Measurements from ENCODE around the gene NFKBIE. TPM values are rescaled to one million over a fixed set of nuclear protein-coding genes. Genes with fewer than 3 reads are reported as not detected.

NFKBIE gene
- total and polyA plus RNA-seq, 2 of the 13 experiments (the other 11 are each of a cell fraction or from before 2014, with no cell fraction given): 6.7 to 14.5 TPM

DNA sequence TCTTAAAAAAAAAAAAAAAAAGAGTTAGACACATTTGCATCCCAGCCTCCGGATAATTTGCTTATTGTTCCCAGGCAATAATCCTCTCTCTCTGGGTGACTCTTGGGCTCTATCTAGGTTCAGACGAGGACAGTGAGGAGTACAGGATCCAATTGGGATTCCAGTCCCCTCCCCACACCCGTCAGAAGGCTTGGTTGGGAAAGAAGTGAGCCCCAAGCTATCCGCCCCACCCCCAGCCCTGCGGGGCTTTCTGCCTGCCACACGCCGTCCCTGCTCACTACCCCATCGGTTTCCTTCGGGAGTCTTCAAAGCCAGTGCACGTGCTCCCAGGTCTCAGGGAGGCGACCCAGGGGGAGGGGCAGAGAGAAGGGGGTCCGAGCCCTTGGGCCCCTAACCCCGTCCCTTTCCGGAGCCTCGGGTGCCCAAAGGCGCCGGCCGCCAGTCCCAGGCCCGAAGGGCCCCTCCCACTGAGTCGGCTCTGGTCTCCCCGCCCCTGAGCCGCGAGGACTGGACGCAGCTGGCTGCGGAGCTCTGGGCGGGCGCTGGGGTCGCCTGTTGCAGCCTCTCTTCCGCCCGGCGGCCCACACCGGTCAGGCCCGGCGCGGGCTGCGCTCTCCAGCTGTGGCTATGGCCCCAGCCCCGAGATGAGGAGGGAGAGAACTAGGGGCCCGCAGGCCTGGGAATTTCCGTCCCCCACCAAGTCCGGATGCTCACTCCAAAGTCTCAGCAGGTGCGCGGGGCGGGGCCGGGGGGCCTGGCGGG, 46.1 kb downstream of the NFKBIE start (continued):
- TF ChIP-seq, protein P1, sequence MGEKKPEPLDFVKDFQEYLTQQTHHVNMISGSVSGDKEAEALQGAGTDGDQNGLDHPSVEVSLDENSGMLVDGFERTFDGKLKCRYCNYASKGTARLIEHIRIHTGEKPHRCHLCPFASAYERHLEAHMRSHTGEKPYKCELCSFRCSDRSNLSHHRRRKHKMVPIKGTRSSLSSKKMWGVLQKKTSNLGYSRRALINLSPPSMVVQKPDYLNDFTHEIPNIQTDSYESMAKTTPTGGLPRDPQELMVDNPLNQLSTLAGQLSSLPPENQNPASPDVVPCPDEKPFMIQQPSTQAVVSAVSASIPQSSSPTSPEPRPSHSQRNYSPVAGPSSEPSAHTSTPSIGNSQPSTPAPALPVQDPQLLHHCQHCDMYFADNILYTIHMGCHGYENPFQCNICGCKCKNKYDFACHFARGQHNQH (CRISPR knock-in tag; IDR thresholded peaks at IDR 0.05): peak; percentile 87; the same call in 1 of the 2 replicates
- TF ChIP-seq, protein P2, sequence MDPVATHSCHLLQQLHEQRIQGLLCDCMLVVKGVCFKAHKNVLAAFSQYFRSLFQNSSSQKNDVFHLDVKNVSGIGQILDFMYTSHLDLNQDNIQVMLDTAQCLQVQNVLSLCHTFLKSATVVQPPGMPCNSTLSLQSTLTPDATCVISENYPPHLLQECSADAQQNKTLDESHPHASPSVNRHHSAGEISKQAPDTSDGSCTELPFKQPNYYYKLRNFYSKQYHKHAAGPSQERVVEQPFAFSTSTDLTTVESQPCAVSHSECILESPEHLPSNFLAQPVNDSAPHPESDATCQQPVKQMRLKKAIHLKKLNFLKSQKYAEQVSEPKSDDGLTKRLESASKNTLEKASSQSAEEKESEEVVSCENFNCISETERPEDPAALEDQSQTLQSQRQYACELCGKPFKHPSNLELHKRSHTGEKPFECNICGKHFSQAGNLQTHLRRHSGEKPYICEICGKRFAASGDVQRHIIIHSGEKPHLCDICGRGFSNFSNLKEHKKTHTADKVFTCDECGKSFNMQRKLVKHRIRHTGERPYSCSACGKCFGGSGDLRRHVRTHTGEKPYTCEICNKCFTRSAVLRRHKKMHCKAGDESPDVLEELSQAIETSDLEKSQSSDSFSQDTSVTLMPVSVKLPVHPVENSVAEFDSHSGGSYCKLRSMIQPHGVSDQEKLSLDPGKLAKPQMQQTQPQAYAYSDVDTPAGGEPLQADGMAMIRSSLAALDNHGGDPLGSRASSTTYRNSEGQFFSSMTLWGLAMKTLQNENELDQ (CRISPR knock-in tag; IDR thresholded peaks at IDR 0.05; ENCODE audit: borderline replicate concordance): peak; percentile 66; the same call in 1 of the 2 replicates
- TF ChIP-seq KDM1A (CRISPR knock-in tag; IDR thresholded peaks at IDR 0.05) (no peak), NR2F6 (IDR thresholded peaks at IDR 0.05) (no peak), NR2F6 (CRISPR knock-in tag; IDR thresholded peaks at IDR 0.05) (no peak), TAF15 (IDR thresholded peaks at IDR 0.05; ENCODE audit: low read depth, low read length, poor library complexity, severe bottlenecking) (no peak), MED13 (CRISPR knock-in tag; IDR thresholded peaks at IDR 0.05) (no peak), ZNF343 (CRISPR knock-in tag; IDR thresholded peaks at IDR 0.05) (peak; percentile 79; the same call in 1 of the 2 replicates), ZSCAN20 (CRISPR knock-in tag; IDR thresholded peaks at IDR 0.05; ENCODE audit: borderline replicate concordance) (peak; percentile 76), ZNF678 (CRISPR knock-in tag; IDR thresholded peaks at IDR 0.05) (no peak), ZSCAN12 (CRISPR knock-in tag; IDR thresholded peaks at IDR 0.05) (peak; percentile 79; the same call in 1 of the 2 replicates), KAT8 (CRISPR knock-in tag; IDR thresholded peaks at IDR 0.05) (peak; percentile 72; the same call in 1 of the 2 replicates), NCOR1 (IDR thresholded peaks at IDR 0.05; ENCODE audit: borderline replicate concordance, low read length) (no peak), SIX4 (CRISPR knock-in tag; IDR thresholded peaks at IDR 0.05) (no peak), NONO (IDR thresholded peaks at IDR 0.05) (no peak), NONO (CRISPR knock-in tag; conservative IDR thresholded peaks at IDR 0.05) (peak; percentile 55; the same call in 1 of the 2 replicates), ZFP36L2 (CRISPR knock-in tag; IDR thresholded peaks at IDR 0.05) (no peak)
- TF ChIP-seq, protein P3, sequence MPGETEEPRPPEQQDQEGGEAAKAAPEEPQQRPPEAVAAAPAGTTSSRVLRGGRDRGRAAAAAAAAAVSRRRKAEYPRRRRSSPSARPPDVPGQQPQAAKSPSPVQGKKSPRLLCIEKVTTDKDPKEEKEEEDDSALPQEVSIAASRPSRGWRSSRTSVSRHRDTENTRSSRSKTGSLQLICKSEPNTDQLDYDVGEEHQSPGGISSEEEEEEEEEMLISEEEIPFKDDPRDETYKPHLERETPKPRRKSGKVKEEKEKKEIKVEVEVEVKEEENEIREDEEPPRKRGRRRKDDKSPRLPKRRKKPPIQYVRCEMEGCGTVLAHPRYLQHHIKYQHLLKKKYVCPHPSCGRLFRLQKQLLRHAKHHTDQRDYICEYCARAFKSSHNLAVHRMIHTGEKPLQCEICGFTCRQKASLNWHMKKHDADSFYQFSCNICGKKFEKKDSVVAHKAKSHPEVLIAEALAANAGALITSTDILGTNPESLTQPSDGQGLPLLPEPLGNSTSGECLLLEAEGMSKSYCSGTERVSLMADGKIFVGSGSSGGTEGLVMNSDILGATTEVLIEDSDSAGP (CRISPR knock-in tag; IDR thresholded peaks at IDR 0.05; ENCODE audit: borderline replicate concordance): peak; percentile 64; the same call in 1 of the 2 replicates
- TF ChIP-seq, protein P4, sequence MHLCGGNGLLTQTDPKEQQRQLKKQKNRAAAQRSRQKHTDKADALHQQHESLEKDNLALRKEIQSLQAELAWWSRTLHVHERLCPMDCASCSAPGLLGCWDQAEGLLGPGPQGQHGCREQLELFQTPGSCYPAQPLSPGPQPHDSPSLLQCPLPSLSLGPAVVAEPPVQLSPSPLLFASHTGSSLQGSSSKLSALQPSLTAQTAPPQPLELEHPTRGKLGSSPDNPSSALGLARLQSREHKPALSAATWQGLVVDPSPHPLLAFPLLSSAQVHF (CRISPR knock-in tag; IDR thresholded peaks at IDR 0.05): no peak
- TF ChIP-seq, protein P5, sequence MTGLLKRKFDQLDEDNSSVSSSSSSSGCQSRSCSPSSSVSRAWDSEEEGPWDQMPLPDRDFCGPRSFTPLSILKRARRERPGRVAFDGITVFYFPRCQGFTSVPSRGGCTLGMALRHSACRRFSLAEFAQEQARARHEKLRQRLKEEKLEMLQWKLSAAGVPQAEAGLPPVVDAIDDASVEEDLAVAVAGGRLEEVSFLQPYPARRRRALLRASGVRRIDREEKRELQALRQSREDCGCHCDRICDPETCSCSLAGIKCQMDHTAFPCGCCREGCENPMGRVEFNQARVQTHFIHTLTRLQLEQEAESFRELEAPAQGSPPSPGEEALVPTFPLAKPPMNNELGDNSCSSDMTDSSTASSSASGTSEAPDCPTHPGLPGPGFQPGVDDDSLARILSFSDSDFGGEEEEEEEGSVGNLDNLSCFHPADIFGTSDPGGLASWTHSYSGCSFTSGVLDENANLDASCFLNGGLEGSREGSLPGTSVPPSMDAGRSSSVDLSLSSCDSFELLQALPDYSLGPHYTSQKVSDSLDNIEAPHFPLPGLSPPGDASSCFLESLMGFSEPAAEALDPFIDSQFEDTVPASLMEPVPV (CRISPR knock-in tag; IDR thresholded peaks at IDR 0.05): peak; percentile 80; the same call in 1 of the 2 replicates
- TF ChIP-seq, protein P6, sequence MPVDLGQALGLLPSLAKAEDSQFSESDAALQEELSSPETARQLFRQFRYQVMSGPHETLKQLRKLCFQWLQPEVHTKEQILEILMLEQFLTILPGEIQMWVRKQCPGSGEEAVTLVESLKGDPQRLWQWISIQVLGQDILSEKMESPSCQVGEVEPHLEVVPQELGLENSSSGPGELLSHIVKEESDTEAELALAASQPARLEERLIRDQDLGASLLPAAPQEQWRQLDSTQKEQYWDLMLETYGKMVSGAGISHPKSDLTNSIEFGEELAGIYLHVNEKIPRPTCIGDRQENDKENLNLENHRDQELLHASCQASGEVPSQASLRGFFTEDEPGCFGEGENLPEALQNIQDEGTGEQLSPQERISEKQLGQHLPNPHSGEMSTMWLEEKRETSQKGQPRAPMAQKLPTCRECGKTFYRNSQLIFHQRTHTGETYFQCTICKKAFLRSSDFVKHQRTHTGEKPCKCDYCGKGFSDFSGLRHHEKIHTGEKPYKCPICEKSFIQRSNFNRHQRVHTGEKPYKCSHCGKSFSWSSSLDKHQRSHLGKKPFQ (CRISPR knock-in tag; IDR thresholded peaks at IDR 0.05; ENCODE audit: insufficient replicate concordance): no peak

Data from HepG2 (cell line).